HG03521 (cell line): ENCODE measurements around the gene ZNHIT2.

Experiments used
- ATAC-seq: cut with Tn5 transposase; IDR thresholded peaks from one replicate; pipeline ENCODE4 v1.9.1; 2021; ENCODE audit warnings: mild to moderate bottlenecking, moderate library complexity; ENCODE audit not compliant: unreplicated experiment

ZNHIT2 gene

DNA sequence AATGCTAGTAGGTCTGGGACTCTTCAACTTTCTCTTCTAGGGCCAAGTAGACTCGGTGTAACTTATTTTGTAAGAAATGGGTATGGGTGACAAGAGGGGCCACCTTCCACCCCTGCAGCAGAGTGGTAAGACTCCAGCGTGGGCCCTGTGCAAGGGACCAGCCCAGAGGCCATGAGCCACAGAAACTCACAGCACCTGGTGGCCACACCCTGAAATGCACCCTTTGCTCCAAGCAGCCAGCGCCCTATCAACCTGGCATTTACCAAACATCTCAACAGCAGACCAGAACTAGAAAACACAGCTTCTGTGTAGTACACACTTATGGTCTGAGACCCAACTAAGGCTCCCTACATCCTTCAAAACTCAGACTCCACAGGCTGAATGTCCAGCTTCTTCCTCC lies 39.4 kb downstream of the ZNHIT2 start:
- peak; percentile 41 for ATAC-seq

DNA sequence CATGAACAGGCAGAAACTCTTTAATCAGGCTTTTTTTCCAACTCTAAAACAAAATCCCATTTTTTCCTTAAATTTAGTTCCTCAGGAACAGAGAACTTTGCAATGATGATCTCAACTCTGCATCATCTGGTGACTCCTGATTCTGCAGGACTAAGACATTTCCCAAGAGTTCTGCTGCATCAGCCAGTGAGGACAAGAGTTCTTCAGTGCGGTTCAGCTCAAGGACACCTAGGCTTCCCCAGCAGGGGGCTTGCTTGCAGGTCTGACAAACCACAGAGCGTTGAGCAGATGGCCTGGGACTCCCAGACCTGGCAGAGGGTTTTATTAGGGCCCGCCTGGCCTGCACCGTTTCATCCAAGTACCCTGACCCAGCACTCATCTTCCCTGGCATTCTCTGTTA lies 40.0 kb downstream of the ZNHIT2 start:
- no peak for ATAC-seq

DNA sequence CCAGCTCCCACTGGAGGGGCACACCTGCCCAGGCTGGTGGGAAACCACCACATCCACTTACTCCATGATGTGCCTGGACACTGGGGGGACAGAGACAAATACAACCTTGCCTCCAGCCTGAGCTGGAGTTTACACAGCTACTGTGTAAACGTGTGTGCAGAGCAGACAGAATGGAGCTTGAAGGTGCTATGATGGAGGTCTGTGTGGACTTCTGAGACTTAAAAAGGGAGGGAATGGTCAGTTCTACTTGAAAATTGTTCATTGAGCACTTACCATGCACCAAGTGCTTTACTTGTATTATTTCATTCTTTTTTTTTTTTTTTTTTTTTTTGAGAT lies 44.9 kb downstream of the ZNHIT2 start:
- no peak for ATAC-seq

DNA sequence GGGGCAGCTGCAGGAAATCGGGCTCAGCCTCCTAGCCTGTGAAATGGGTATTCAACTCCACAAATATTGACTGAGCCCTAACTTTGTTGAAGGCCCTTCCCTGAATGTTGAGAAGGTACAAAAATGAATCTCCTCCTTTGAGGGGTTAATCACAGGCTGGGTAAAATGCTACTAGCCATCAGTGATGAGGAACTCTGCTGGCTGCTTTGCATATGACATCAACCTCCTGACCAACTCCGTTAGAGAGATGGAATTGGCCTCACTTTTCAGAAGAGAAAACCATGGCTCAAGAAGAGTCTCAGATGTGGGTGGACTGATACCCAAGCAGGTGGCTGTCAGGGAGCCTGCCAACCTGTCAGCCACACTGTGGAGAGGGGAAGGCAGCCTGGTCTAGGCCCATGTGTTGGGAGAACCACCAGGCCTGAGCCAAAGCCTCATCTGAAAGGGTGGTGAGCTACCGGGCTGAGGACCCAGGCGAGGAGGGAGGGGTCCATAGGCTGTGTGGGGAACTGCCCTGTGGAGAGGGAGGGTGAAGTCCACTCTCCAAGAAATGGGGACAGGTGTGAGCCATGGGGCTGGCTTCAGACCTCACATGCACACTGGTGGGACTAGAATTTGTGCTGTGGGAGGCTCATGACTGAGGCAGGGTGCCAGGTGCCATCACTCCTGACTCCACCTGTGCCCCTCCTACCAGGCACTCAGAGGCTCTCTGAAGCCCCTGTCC lies 45.4 kb downstream of the ZNHIT2 start:
- ATAC-seq: no peak

DNA sequence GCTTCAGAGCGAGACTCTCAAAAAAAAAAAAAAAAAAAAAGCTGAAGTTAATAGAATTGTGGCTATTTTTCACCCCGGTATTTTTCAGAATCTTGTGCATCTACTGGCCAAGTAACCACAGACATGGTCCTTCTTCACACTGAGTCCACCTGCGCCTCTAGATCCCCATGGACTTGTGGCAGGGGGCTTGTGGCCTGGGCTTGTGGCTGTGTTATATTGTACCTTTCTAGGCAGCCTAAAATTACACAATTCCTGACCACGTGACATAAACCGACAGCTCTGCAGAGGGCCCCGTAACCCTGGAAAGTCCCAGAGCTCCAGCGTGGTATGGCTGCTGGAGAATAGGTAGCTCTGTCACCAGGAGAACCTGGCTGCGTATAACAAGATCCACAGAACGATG lies 48.3 kb downstream of the ZNHIT2 start:
- no peak for ATAC-seq

DNA sequence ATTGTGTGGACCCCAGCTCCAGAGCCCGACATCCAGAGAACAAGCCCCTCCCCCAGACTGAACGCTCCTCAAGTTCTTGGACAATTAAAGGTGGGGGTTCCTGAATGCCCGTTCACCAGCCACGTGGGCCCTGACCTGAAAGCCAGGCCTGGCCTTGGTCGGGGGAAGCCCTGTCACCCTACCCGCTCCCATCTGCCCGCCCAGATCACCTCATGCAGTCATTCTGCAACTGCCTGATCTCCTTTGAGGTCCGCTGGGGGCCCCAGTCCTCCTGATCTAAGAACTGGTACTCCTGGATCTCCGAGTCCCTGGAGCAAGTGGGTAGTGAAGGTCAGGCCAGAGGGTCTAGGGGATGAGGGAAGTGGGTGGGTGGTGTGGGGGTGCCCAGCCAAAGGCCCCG lies 50.1 kb downstream of the ZNHIT2 start:
- ATAC-seq: no peak

DNA sequence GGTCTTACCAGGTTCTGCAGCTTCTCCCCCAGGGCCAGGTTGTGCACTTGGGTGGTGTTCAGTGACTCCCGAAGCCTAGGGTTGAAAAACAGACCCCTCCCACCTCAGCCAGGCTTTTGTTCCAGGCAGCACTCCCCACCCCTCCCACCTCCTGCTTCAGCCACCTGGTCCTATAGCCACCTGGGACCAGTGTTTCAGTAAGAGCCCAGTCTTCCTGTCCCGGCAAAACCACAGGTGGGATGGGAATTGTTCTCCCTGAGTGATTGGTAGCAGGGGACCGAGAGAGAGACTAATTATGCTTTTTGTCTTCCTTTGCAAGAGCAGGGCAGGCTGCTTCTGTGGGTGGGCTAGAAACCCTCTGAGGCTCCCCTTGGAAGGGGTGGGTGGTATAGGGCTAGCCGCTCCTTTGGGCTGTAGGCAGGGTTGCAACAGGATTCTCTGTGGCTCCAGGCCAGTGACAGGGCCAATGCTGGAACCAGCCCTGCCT lies 50.7 kb downstream of the ZNHIT2 start:
- ATAC-seq: no peak
